GM18868 (cell line): Measurements from ENCODE around the gene UBR7.
"Not testable (repeated sequence)": the region's sequence is repeated elsewhere in the genome, so short reads cannot be mapped to it uniquely, and the experiment has no call there.

Experiments
- ATAC-seq: cut with Tn5 transposase; IDR thresholded peaks from one replicate; pipeline ENCODE4 v1.9.1; 2021; ENCODE audit warnings: mild to moderate bottlenecking, moderate library complexity; ENCODE audit not compliant: unreplicated experiment

Gene UBR7, protein sequence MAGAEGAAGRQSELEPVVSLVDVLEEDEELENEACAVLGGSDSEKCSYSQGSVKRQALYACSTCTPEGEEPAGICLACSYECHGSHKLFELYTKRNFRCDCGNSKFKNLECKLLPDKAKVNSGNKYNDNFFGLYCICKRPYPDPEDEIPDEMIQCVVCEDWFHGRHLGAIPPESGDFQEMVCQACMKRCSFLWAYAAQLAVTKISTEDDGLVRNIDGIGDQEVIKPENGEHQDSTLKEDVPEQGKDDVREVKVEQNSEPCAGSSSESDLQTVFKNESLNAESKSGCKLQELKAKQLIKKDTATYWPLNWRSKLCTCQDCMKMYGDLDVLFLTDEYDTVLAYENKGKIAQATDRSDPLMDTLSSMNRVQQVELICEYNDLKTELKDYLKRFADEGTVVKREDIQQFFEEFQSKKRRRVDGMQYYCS

GRCh38 chr14:93206793-93207467 is at the start of gene UBR7, which contains the start of gene GON7:
Gene UBR7 (plus strand): TSS chr14:93207256. CDS start chr14:93207292, 36 bp downstream.
Gene GON7 (minus strand): TSS chr14:93207065. CDS start chr14:93207037, 28 bp downstream.
- ATAC-seq: peak; percentile 82

- ATAC-seq: not testable (repeated sequence)
Measured at GRCh38 chr14:93158349-93158748, 48.7 kb upstream of the UBR7 start.

- not testable (repeated sequence) for ATAC-seq
Measured at GRCh38 chr14:93159625-93160352, 47.3 kb upstream of the UBR7 start.

DNA sequence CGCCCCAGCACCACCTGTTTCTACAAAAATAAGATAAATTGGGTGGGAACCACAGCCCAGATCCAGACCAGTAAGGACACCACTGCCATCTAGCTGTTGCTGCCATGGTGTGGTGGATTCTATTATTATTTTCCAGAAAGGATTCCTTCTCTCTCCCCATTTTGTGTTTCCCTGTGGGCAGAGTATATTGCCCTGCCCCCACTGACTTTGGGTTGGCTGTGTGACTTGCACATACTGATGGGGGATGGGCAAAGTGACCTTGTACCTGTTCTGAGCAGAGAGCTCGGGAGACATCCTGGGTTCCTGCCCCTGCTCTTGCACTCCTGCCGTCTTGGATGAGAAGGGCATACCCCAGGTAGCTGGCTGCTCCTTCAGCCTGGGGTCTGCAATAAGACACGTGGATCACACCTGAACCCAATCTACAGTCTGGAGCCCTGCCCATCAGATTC is 46.7 kb upstream of the UBR7 start:
- no peak for ATAC-seq

- ATAC-seq: no peak
Measured at GRCh38 chr14:93161411-93161940, 45.6 kb upstream of the UBR7 start.

- no peak for ATAC-seq
Measured at GRCh38 chr14:93163564-93163963, 43.5 kb upstream of the UBR7 start.

DNA sequence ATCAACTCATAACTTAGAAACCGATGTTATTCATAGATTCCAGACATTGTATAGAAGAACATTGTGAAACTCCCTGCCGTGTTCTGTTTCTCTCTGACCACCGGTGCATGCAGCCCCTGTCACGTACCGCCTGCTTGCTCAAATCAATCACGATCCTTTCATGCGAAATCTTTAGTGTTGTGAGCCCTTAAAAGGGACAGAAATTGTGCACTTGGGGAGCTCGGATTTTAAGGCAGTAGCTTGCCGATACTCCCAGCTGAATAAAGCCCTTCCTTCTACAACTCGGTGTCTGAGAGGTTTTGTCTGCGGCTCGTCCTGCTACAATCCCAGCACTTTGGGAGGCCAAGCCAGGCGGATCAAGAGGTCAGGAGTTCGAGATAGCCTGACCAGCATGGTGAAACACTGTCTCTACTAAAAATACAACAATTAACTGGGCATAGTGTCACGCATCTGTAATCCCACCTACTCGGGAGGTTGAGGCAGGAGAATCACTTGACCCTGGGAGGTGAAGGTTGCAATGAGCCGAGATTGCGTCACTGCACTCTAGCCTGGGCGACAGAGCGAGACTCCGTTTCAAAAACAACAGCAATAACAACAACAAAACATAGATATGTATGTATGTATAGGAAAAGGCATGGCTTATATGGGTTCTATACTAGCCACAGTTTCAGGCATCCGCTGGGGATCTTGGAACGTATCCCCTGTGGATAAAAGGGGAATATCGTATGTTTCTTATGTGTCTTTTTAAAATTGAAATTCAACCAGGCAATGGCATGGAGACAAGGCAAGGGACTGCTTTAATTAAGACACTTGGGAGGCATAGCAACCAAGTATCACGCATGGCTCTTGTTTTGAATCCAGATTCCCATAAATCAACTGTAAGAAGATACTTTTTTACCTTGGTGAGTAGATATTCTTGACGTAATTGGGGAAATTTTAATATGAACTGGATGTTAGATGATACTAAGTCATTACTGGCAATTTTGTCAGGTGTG is 41.5 kb upstream of the UBR7 start:
- not testable (repeated sequence) for ATAC-seq

GRCh38 chr14:93168610-93169009 is 38.4 kb upstream of the UBR7 start:
- ATAC-seq: not testable (repeated sequence)

GRCh38 chr14:93169619-93170018 is 37.4 kb upstream of the UBR7 start:
- not testable (repeated sequence) for ATAC-seq

GRCh38 chr14:93170141-93170540 is 36.9 kb upstream of the UBR7 start:
- ATAC-seq: not testable (repeated sequence)

DNA sequence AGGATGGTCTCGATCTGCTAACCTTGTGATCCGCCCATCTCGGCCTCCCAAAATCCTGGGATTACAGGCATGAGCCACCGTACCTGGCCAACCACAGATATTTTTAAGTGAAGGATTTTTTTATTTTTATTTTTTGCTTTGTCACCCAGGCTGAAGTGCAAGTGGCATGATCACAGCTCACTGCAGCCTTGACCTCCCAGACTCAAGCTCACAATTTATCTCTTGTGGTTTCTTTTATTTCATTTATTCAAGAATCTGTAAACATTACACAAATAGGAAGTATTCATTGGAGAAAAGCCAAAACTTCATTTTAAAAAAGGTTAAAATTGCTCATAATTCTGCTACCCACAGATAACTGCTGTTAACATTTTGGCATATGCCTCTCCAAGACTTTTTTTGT is 35.7 kb upstream of the UBR7 start:
- no peak for ATAC-seq

DNA sequence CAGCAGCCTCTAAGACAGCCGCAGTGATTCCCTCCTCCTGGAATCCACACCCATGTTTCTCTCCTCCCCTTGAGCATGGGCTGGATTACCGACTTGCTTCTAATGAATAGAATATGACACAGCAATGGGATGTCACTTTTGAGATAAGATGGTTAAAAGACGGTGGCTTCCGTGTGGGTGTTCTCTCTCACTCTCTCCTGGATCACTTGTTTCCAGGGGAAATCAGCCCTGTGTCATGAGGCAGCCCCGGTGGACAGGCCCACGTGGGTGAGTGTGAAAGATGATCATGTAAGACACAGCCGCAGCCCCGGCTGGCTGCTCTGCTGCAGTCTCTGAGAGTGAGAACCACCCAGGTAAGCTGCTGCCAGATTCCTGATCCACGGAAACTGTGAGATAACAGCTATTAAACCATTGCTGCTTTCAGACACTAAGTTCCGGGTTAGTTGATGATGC is 33.1 kb upstream of the UBR7 start:
- no peak for ATAC-seq

DNA sequence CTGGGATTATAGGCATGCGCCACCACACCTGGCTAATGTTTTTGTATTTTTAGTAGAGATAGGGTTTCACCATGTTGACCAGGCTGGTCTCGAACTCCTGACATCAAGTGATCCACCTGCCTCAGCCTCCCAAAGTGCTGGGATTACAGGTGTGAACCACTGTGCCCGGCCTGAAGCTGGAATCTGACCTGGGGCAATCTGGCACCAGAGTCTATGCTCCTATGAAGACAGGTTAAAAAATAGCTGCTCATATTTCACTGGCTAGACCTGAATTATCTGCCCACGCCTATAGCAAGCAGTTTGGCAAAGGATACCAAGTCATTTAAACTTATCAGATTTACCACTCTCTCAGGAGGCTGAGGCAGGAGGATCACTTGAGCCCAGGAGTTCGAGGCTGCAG is 32.3 kb upstream of the UBR7 start:
- ATAC-seq: not testable (repeated sequence)

DNA sequence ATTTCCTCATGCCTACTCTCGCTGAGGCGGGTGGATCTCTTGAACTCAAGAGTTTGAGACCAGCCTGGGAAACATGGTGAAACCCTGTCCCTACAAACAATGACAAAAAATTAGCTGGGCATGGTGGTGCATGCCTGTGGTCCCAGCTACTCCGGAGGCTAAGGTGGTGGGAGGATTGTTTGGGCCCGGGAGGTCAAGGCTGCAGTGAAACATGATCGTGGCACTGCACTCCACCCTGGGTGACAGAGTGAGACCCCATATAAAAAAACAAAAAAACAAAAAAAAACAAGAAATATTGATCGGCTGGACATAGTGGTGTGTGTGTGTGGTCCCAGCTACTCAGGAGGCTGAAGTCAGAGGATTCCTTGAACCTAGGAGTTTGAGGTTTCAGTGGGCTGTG is 31.6 kb upstream of the UBR7 start:
- ATAC-seq: no peak

DNA sequence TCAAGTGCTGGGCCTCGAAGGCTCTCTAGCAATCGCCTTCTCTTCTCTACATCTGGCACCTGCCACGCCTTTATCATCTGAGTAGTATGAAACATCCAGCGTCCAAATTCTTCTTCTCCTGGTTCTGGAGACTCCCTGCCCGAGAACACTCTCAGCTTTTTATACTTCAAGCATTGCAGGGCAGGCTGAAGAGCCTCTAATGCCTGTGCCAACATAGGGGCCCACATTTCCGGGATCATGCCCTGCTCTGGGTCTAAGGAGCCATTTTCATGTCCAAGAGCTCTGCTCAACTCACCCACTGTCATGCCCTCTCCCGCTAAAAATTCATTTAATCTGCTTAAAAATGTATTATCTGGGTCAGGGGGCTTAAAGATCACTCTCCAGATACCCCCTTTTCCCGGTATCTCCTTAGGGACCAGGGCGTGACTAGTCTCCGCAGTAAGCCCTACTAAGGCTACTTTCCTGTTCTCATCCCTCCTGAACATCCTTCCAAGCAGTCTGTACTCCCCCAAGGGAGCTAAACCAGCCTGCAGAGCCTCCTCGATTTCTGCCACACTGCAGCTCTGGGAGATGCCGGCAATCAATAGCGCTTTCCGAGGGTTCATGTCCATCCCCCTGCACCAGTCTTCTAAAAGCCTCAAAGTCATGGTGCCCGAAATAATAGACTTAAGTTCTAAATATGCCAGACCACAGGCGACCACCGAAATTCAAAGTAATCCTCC is 23.3 kb upstream of the UBR7 start:
- ATAC-seq: no peak

DNA sequence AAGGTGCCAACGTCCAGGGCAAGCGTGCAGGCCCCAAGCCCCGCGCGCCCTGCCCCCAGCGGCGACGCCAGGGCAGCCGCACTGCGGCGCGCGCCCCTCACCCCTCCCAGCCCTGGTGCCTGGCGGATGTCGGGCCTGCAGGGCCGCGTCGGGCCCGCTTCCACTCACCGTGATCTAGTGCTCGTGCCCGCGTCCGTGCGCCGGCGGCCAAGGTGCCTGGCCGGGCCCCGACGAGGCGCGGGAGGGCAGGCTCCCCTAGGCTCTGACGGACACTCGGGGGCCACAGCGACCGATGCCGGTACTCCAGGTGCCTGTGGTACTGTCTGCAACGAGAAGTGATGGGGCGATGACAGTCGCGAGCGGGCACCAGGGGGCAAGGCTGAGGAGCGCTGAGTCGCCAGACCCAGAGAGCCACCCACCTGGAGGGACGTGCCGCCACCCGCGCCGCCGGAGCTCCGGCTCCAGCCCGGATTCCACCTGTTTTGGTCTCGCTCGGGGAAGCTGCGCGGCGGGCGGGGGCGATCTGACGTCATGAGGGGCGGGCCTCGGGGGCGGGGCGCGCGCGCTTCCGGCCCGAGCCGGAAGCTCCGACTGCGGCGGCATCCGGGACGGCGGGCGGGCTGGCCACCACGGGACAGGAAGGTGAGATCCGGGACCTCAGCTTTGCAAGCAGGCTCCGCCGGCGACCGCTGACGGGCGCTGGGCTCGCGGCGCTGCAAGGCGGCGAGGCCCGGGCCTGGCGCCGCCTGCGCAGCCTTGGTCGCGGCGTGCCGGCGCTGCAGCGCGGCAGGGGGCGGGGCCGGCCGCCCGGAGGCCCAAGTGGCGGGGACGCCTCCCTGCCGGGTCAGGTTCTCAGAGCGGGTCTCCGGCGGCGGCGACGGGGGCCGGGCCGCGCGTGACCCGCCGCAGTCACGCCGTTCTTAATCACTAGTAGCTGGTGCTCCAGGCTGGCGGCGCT is 22.4 kb upstream of the UBR7 start, which contains the start of the genes LYSET and MOAP1:
Gene LYSET (plus strand): TSS at position 927 of the 958 bp plus-strand sequence. CDS start 89 bp downstream, outside the sequence.
Gene MOAP1 (minus strand): TSS at position 507 of the 958 bp plus-strand sequence. CDS start 655 bp downstream, outside the sequence.
- peak; percentile 83 for ATAC-seq

DNA sequence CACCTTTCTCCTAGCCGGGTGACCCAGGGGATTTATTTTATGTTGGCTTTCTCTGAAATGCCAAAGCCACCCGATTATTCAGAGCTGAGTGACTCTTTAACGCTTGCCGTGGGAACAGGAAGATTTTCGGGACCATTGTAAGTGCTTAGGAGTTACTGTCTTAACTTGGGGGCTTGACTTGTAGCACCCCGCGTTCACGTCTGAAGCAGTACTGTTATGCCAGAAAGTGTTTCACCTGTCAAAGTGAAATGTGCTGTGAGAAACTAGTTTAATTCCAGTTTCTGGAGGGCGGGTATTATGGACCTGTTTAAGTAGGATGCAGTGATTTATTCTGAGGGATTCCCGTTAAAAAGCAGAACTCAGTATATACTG is 21.7 kb upstream of the UBR7 start:
- peak; percentile 5 for ATAC-seq

- no peak for ATAC-seq
Measured at GRCh38 chr14:93186466-93186865, 20.6 kb upstream of the UBR7 start.
